ENCODE results near the gene HOTAIR.

GRCh38 chr12:53966085-53966384 is 8.7 kb downstream of the HOTAIR start:
- TF ChIP-seq CTCF (IDR thresholded peaks at IDR 0.05) (no peak), CBFB (CRISPR knock-in tag; IDR thresholded peaks at IDR 0.05; ENCODE audit: low read depth) (no peak), ZNF671 (CRISPR knock-in tag; IDR thresholded peaks at IDR 0.05) (no peak), E2F1 (CRISPR knock-in tag; IDR thresholded peaks at IDR 0.05) (no peak), JUN (CRISPR knock-in tag; IDR thresholded peaks at IDR 0.05) (no peak), ZNF232 (CRISPR knock-in tag; IDR thresholded peaks at IDR 0.05) (no peak), USF2 (CRISPR knock-in tag; IDR thresholded peaks at IDR 0.05) (no peak), FOXJ3 (CRISPR knock-in tag; IDR thresholded peaks at IDR 0.05; ENCODE audit: borderline replicate concordance) (no peak), CREM (CRISPR knock-in tag; IDR thresholded peaks at IDR 0.05) (no peak), ZBTB21 (CRISPR knock-in tag; IDR thresholded peaks at IDR 0.05; ENCODE audit: borderline replicate concordance) (no peak), ZNF317 (CRISPR knock-in tag; IDR thresholded peaks at IDR 0.05; ENCODE audit: borderline replicate concordance, low read depth) (no peak)

Measured in WTC11 (cell line).